Caki2 (cell line): ENCODE measurements around the gene IFT80. TPM values are rescaled to one million over a fixed set of nuclear protein-coding genes. Genes with fewer than 3 reads are reported as not detected.
A peak's percentile ranks its signal among the peaks of the same experiment; 100 is the strongest.

Experiments
- DNase-seq: peaks from one replicate; pipeline ENCODE4 v3.0.0-alpha.2; 2015; ENCODE audit warnings: low read depth
- in situ Hi-C: cut with HindIII; loops from 2 replicates; pipeline ENCODE4 v1.10.0; 2016; ENCODE audit warnings: low sequenced_read_pairs, low pct_unique_long_range_greater_than_20kb, mixed read lengths
- total RNA-seq: library from RNA; depleted of rRNA; stranded (reverse); fragments of >200 nt; shearing (Covaris generic); gene quantifications from 2 replicates; pipeline ENCODE4 v1.2.3, GENCODE V29; 2014; ENCODE audit warnings: low replicate concordance

Gene IFT80
- total RNA-seq, 1 experiment from 2014 or later, result 43.1 TPM

GRCh38 chr3:160402221-160403027, 3.4 kb upstream of the IFT80 start:
- peak; percentile 57 for DNase-seq
- in situ Hi-C loops, result no loop called here

- peak; percentile 71 for DNase-seq
- in situ Hi-C loops, result no loop called here
Observed at GRCh38 chr3:160401291-160402095, 2.5 kb upstream of the IFT80 start.

- peak; percentile 64 for DNase-seq
- in situ Hi-C loops, result no loop called here
Observed at GRCh38 chr3:160400702-160401150, 1.7 kb upstream of the IFT80 start.

DNA sequence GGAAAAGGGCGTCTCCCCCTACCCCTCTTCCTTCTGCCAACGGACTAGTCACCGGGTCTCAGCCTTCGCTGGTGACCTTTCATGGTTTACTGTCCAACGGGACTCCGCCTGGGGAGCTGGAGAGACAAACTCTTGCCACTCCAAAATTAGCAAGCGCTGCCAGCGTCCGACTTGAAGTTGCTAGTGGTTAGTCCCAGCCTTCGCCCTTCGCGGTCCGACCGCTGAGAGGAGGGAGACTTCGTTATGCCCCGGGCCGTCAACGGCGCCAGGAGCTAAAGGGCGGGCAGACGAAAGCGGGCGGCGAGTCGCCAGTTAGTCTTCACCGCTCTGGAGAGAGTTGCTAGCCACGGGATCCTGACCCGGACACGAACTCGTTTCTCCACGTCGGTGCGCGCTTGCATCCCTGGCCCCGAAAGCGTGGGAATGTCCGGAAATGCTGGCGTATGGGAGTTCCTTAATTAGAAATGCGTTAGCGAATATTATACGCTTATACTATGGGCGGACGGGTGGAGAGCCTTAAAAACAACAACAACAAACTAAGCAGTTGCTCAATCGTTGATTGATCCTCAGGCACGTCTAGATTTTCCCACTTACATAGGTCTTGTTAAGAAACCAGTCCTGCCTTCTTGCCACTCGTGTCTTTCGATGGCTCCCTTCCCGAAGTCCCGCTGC, 1.1 kb upstream of the IFT80 start:
- no peak for DNase-seq
- in situ Hi-C loops, result no loop called here

GRCh38 chr3:160398820-160399124, 253 bp downstream of the IFT80 start:
- DNase-seq, result no peak
- in situ Hi-C loops, result no loop called here

GRCh38 chr3:160395297-160395696, 3.7 kb downstream of the IFT80 start:
- DNase-seq, result no peak
- in situ Hi-C loops, result no loop called here

DNA sequence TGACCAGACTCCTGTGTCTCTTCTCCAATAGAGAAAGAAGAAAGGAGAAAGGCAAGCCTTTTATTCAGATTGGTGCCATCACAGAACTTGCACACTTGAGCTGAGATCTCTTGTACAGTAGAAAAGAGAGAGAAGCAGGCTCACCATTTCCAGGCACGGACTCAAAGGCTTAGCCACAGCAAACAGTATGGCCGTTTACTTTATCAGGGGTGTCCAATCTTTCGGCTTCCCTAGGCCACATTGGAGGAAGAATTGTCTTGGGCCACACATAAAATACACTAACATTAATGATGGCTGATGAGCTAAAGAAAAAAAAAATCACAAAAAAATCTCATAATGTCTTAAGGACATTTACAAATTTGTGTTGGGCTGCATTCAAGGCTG, 5.0 kb downstream of the IFT80 start:
- DNase-seq, result no peak
- in situ Hi-C loops, result no loop called here

GRCh38 chr3:160393346-160394008, 5.5 kb downstream of the IFT80 start:
- in situ Hi-C loops, result no loop called here
- DNase-seq, result no peak

DNA sequence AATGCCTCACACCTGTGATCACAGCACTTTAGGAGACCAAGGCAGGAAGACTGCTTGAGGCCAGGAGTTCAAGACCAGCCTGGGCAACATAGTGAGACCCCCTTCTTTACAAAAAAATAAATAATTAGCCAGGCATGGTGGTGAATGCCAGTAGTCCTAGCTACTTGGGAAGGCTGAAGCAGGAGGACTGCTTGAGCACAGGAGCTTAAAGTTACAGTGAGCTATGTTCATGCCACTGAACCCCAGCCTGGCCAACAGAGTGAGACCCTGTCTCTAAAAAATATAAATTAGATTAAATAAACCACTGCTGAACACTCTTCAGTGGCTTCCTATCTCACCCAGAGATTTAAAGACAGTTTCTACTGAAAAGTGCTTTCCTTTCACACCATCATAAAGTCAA, 6.2 kb downstream of the IFT80 start:
- in situ Hi-C loops, result no loop called here
- no peak for DNase-seq

DNA sequence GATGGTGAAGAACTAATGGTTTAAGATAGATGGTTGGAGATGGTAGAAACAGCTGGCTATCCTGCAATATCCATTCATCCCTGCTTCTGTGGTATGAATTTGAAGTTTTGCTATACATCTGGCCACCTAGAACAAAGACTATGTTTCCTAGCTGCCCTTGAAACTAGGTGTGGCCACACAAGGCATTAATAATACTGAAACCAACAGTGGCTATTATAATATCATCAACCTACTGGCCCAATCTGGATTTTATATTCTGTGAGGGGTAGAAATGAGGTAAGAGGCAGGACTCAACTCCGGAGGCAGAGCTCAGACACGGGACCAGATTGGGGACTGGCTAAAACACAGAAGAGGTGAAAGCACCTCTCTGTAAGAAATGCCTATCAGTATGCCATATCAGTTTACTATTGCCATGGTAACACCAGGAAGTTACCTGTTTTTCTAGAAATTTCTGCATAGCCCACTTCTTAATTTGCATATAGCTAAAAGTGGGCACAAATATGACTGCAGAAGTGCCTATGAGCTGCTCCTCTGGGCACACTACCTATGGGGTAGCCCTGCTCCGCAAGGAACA, 8.4 kb downstream of the IFT80 start:
- no peak for DNase-seq
- in situ Hi-C loops, result no loop called here

GRCh38 chr3:160384639-160385318, 14.2 kb downstream of the IFT80 start:
- no peak for DNase-seq
- in situ Hi-C loops, result no loop called here

GRCh38 chr3:160381470-160381869, 17.6 kb downstream of the IFT80 start:
- in situ Hi-C loops, result no loop called here
- DNase-seq, result no peak

DNA sequence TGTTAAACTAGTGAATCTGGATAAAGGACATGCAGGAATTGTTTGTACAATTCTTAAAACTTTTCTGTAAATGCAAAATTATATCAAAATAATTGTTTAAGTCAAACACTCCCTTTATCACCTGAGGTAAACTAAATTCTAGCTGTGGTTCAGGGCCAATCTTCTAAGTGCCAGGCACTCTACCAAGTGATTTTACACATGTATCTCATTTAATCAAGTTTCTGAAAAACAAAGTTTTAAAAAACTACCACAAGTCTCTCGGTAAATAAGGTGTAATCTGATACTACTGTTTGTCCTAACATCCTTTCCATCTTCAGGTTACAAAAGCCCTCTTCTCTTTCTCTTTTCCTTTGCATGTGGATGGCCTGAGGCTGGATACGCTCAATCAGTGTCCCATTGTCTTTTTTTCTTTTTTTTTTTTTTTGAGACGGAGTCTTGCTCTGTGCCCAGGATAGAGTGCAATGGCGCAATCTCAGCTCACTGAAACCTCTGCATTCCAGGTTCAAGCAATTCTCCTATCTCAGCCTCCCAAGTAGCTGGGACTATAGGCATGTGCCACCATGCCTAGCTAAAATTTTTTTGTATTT, 19.3 kb downstream of the IFT80 start:
- in situ Hi-C loops, result no loop called here
- no peak for DNase-seq

- DNase-seq, result no peak
- in situ Hi-C loops, result no loop called here
Observed at GRCh38 chr3:160378331-160379109, 20.5 kb downstream of the IFT80 start.

GRCh38 chr3:160376681-160377080, 22.3 kb downstream of the IFT80 start:
- DNase-seq, result no peak
- in situ Hi-C loops, result no loop called here

- no peak for DNase-seq
- in situ Hi-C loops, result no loop called here
Observed at GRCh38 chr3:160374925-160375324, 24.1 kb downstream of the IFT80 start.

DNA sequence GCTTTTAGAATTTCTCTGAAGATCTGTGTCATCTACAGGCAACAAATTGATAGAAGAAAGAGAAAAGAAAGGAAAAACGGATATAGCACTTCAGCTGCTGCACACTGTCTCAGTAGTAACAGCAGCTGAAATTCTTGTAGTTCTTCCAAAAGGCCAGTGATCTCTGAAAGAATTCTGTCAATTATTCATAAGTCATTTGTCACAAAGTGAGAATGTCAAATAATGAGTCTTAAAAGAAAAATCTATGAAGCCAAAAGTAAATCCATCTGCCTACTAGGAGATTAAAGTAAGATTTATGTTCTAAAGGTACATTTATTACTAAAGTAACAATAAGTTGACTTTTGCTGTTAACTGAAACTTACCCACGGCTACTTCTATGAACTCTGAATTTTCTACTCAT, 24.6 kb downstream of the IFT80 start:
- DNase-seq, result no peak
- in situ Hi-C loops, result no loop called here
